ENCODE results near the gene SPEG. TPM values are rescaled to one million over a fixed set of nuclear protein-coding genes. Genes with fewer than 3 reads are reported as not detected.

Gene SPEG
- total RNA-seq, 1 experiment from 2014 or later, result 23.3 TPM

- H3K4me1 Mint-ChIP-seq (ENCODE audit: insufficient read depth, unreplicated experiment), result peaks cover 24% of the 10 kb centered on the region
- POLR2A ChIA-PET, result interaction anchor here (0.6 to 2.7 kb wide), 6 partner anchors 10 to 185 kb away, joined by 3 to 13 read pairs (median 6); partner anchors contain the start of gene DNPEP
- H3K36me3 Mint-ChIP-seq (ENCODE audit: insufficient read depth, unreplicated experiment), result peaks cover 7% of the 10 kb centered on the region
- DNase-seq (ENCODE audit: unreplicated experiment), result no peak
- H3K27ac Mint-ChIP-seq (ENCODE audit: low read depth, unreplicated experiment), result peak overlapping the region; percentile 93
- intact Hi-C loops (cut with micrococcal nuclease), result loop anchor here (2.0 kb wide), 2 partner anchors 47 to 69 kb away; no protein-coding TSS in a partner anchor
- H3K4me3 Mint-ChIP-seq (ENCODE audit: unreplicated experiment), result peak overlapping the region; percentile 92
- no peaks in the 10 kb centered on the region for H3K9me3 Mint-ChIP-seq (ENCODE audit: unreplicated experiment)
- CTCF ChIA-PET, result interaction anchor here (0.6 to 1.4 kb wide), 6 partner anchors 25 to 96 kb away, joined by 3 to 6 read pairs (median 4); no protein-coding TSS in a partner anchor
- no peak for TF ChIP-seq CTCF (IDR thresholded peaks at IDR 0.05; ENCODE audit: unreplicated experiment)
- BruUV-seq (replicated peaks), result no TSS peak
- no peaks in the 10 kb centered on the region for H3K27me3 Mint-ChIP-seq (ENCODE audit: insufficient read depth, unreplicated experiment)
Observed at GRCh38 chr2:219499555-219499954, 64.9 kb downstream of the SPEG start.

DNA sequence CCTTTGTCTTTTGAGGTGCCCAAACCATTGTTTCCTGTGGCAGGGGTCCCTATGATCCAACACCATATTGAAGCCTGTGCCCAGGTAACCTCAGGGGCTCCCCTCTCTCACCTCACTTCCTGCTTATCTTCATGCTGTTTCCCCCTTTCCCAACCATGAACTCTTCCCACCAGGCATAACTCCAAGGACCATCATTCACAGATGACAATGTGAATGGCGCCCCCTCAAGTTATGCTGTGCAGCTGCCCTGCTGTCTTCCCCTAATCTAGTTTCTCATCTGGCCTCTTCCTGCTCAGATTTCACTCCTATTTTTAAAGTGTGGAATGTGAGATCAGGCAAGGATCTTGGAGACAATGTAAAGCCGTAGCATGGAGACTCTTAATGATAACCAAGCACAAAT lies 65.5 kb downstream of the SPEG start:
- TF ChIP-seq CTCF (IDR thresholded peaks at IDR 0.05; ENCODE audit: unreplicated experiment), result no peak
- no peaks in the 10 kb centered on the region for H3K27me3 Mint-ChIP-seq (ENCODE audit: insufficient read depth, unreplicated experiment)
- no peak for DNase-seq (ENCODE audit: unreplicated experiment)
- peaks cover 7% of the 10 kb centered on the region for H3K36me3 Mint-ChIP-seq (ENCODE audit: insufficient read depth, unreplicated experiment)
- H3K4me1 Mint-ChIP-seq (ENCODE audit: insufficient read depth, unreplicated experiment), result peaks cover 24% of the 10 kb centered on the region
- BruUV-seq (replicated peaks), result no TSS peak
- intact Hi-C loops (cut with micrococcal nuclease), result no loop called here
- peak overlapping the region; percentile 92 for H3K4me3 Mint-ChIP-seq (ENCODE audit: unreplicated experiment)
- H3K9me3 Mint-ChIP-seq (ENCODE audit: unreplicated experiment), result no peaks in the 10 kb centered on the region
- H3K27ac Mint-ChIP-seq (ENCODE audit: low read depth, unreplicated experiment), result no peak overlapping the region
- CTCF ChIA-PET, result interaction anchor here (0.6 to 1.4 kb wide), 6 partner anchors 11 to 97 kb away, joined by 3 to 6 read pairs (median 4); no protein-coding TSS in a partner anchor
- POLR2A ChIA-PET, result interaction anchor here (0.8 to 2.7 kb wide), 3 partner anchors 10 to 113 kb away, joined by 3 to 12 read pairs (median 4); partner anchors contain the start of gene DNPEP

DNA sequence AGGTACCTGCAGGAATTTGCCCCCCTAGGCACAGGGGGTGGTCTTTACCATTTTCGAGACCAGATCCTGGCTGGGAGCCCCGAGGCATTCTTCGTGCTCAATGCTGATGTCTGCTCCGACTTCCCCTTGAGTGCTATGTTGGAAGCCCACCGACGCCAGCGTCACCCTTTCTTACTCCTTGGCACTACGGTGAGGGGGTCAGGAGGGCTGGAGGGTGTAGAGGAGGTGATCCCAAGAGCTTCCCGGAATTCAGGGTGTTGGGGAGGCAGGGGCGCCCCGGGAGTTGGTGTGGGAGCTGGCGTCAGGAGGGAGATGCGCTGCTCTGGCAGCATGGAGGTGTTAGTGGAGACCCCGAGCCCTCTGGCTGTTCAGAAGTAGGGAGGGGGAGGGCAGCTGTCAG lies 67.2 kb downstream of the SPEG start:
- no peaks in the 10 kb centered on the region for H3K27me3 Mint-ChIP-seq (ENCODE audit: insufficient read depth, unreplicated experiment)
- peaks cover 24% of the 10 kb centered on the region for H3K4me1 Mint-ChIP-seq (ENCODE audit: insufficient read depth, unreplicated experiment)
- no peak overlapping the region for H3K27ac Mint-ChIP-seq (ENCODE audit: low read depth, unreplicated experiment)
- H3K9me3 Mint-ChIP-seq (ENCODE audit: unreplicated experiment), result no peaks in the 10 kb centered on the region
- peaks cover 7% of the 10 kb centered on the region for H3K36me3 Mint-ChIP-seq (ENCODE audit: insufficient read depth, unreplicated experiment)
- DNase-seq (ENCODE audit: unreplicated experiment), result no peak
- no peak for TF ChIP-seq CTCF (IDR thresholded peaks at IDR 0.05; ENCODE audit: unreplicated experiment)
- ChIA-PET CTCF (interaction anchor here (0.8 to 2.1 kb wide), 3 partner anchors 29 to 100 kb away, joined by 3 to 11 read pairs (median 4); no protein-coding TSS in a partner anchor), POLR2A (no interaction called here)
- no peak overlapping the region for H3K4me3 Mint-ChIP-seq (ENCODE audit: unreplicated experiment)
- intact Hi-C loops (cut with micrococcal nuclease), result no loop called here
- no TSS peak for BruUV-seq (replicated peaks)

DNA sequence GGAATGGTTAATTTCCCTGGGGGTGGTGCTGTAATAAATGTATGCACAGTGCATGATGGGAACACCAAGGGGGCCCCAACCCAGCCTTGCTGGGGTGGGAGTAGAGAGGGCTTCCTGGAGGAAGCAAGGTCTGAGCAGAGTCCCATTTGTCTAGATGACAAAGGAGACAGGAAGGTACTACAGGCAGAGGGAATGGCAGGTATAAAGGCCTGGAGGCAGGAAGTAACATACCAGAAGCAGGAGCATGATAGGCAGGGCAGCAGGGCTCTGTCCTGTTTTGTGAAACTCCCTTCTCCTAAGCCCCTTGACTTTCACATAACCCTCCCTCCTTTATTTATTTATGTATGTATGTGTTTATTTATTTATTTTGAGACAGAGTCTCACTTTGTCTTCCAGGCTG lies 68.0 kb downstream of the SPEG start:
- Mint-ChIP-seq H3K4me3 (ENCODE audit: unreplicated experiment) (no peak overlapping the region), H3K4me1 (ENCODE audit: insufficient read depth, unreplicated experiment) (peaks cover 24% of the 10 kb centered on the region), H3K27me3 (ENCODE audit: insufficient read depth, unreplicated experiment) (no peaks in the 10 kb centered on the region), H3K36me3 (ENCODE audit: insufficient read depth, unreplicated experiment) (peaks cover 7% of the 10 kb centered on the region), H3K9me3 (ENCODE audit: unreplicated experiment) (no peaks in the 10 kb centered on the region), H3K27ac (ENCODE audit: low read depth, unreplicated experiment) (no peak overlapping the region)
- POLR2A ChIA-PET, result no interaction called here
- intact Hi-C loops (cut with micrococcal nuclease), result no loop called here
- BruUV-seq (replicated peaks), result no TSS peak
- CTCF ChIA-PET, result interaction anchor here (1.1 to 2.3 kb wide), 4 partner anchors 9 to 187 kb away, joined by 3 to 11 read pairs (median 4); no protein-coding TSS in a partner anchor
- no peak for TF ChIP-seq CTCF (IDR thresholded peaks at IDR 0.05; ENCODE audit: unreplicated experiment)
- no peak for DNase-seq (ENCODE audit: unreplicated experiment)

Data from MCF 10A (cell line).